Kidney (tissue), 14 donors: ENCODE measurements around the gene SORCS2. TPM values are rescaled to one million over a fixed set of nuclear protein-coding genes. Genes with fewer than 3 reads are reported as not detected.

Experiments used
- DNase-seq, 5 donors: peaks; one replicate each; pipeline ENCODE4 v3.0.0-alpha.2; 2013 to 2020
- FAIRE-seq: peaks from 2 replicates; lab custom pipeline; 2012; peaks lifted over from hg19 to GRCh38; lab: Jason Lieb, UNC
- H3K27ac ChIP-seq, 2 donors: one replicate each; pipeline ENCODE4 v1.7.0; 2013; ENCODE audit warnings: low read depth in 2 of 2, low read length in 2 of 2, inconsistent platforms in 1 of 2
- H3K27me3 ChIP-seq: one replicate; pipeline ENCODE4 v1.7.1; 2013; ENCODE audit warnings: low read length, inconsistent platforms; ENCODE audit not compliant: control insufficient read depth, insufficient read depth
- H3K36me3 ChIP-seq, 3 donors: one replicate each; pipeline versions ENCODE4 v1.7.0 to v1.7.1; 2013; ENCODE audit warnings: low read length in 3 of 3, control low read depth in 1 of 3, inconsistent platforms in 1 of 3; ENCODE audit not compliant: insufficient read depth in 3 of 3, control insufficient read depth in 2 of 3
- H3K4me1 ChIP-seq, 3 donors: one replicate each; pipeline versions ENCODE4 v1.7.0 to v1.7.1; 2013; ENCODE audit warnings: low read length in 3 of 3, inconsistent platforms in 1 of 3, low read depth in 1 of 3; ENCODE audit not compliant: control insufficient read depth in 2 of 3, insufficient read depth in 2 of 3
- H3K4me3 ChIP-seq, 3 donors: one replicate each; pipeline versions ENCODE4 v1.7.0 to v1.8.1; 2013; ENCODE audit warnings: low read length in 3 of 3, control low read depth in 1 of 3, inconsistent platforms in 1 of 3
- H3K9ac ChIP-seq, 3 donors: one replicate each; pipeline versions ENCODE4 v1.7.0 to v1.7.1; 2013; ENCODE audit warnings: low read length in 3 of 3, control low read depth in 1 of 3, inconsistent platforms in 1 of 3
- H3K9me3 ChIP-seq, 3 donors: one replicate each; pipeline versions ENCODE4 v1.7.0 to v1.7.1; 2013; ENCODE audit warnings: low read length in 3 of 3, control low read depth in 1 of 3, inconsistent platforms in 1 of 3; ENCODE audit not compliant: control insufficient read depth in 2 of 3, insufficient read depth in 1 of 3
- intact Hi-C: fragments of 100-400 bp; cut with DNase I; formaldehyde crosslinking; loops from one replicate; pipeline ENCODE4 v1.11.1; 2022
- polyA plus RNA-seq: library from polyadenylated mRNA; stranded (reverse); fragments of 350-450 nt; fragmentation: Illumina TruSeq; extraction: RNeasy Lipid Tissue Mini Kit (QIAGEN cat#74804); gene quantifications from one replicate; pipeline ENCODE4 v1.2.3, GENCODE V29; 2014; ENCODE audit warnings: low read depth, low replicate concordance; ENCODE audit not compliant: insufficient read depth
- total RNA-seq: library from RNA; stranded (reverse); fragmentation: NEBNext Ultra II Directional; extraction: Animal tissue kit (Norgen Biotek cat#: 25700); gene quantifications from one replicate; pipeline ENCODE4 v1.2.1, GENCODE V29; 2021
- TF ChIP-seq, protein P1 (sequence below): IDR thresholded peaks from 3 replicates; pipeline ENCODE4 v1.5.1; 2012; ENCODE audit warnings: mild to moderate bottlenecking, moderate library complexity, borderline replicate concordance; ENCODE audit not compliant: insufficient read depth; ENCODE audit errors: extremely low read depth
- donor health status: control.
- donor health status: control.
- donor health status: control.
- donor health status: control.
- donor health status: control.
- donor health status: DM: yes; HTN: yes; CAD: no.
- donor health status: Normal renal cell carcinoma (clear cell type).

The SORCS2 gene
- total and polyA plus RNA-seq, 2 donors from 2014 or later: 6.1 to 9.1 TPM

DNA sequence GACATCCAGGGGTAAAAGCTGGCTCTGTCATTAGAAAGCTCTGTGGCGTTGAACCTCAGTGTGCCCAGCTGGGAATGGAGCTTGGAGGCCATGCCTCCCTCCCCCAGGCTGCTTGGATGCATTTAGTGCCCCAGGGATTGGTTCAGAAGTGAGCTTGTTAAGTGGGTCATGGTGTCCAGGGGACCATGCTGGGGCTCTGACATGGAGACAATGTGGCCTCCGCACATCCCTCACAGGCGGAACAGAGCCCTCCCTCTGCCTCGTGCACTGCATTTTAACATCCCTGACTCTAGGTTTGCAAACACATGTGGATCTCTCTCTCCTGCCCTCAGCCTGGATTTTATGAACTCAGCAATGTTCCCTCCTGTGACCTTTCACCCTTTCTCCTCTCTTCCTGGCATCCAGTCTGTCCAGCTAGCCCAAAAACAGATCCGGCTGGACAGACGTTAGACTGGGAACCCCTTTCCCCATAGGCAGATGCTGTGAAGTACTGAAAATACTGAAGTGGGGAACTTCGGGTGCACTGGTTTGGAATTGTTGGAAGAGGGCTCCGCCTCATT is 81.5 kb downstream of the SORCS2 start:
- Histone ChIP-seq H3K9ac (no peak overlapping the region), H3K9me3 (no peaks in the 10 kb centered on the region), H3K36me3 (no peaks in the 10 kb centered on the region), H3K27me3 (no peaks in the 10 kb centered on the region), H3K4me1 (no peaks in the 10 kb centered on the region), H3K27ac (no peak overlapping the region), H3K4me3 (no peak overlapping the region)
- FAIRE-seq: no peak
- DNase-seq: no peak
- intact Hi-C loops: no loop called here
- TF ChIP-seq, protein P1, sequence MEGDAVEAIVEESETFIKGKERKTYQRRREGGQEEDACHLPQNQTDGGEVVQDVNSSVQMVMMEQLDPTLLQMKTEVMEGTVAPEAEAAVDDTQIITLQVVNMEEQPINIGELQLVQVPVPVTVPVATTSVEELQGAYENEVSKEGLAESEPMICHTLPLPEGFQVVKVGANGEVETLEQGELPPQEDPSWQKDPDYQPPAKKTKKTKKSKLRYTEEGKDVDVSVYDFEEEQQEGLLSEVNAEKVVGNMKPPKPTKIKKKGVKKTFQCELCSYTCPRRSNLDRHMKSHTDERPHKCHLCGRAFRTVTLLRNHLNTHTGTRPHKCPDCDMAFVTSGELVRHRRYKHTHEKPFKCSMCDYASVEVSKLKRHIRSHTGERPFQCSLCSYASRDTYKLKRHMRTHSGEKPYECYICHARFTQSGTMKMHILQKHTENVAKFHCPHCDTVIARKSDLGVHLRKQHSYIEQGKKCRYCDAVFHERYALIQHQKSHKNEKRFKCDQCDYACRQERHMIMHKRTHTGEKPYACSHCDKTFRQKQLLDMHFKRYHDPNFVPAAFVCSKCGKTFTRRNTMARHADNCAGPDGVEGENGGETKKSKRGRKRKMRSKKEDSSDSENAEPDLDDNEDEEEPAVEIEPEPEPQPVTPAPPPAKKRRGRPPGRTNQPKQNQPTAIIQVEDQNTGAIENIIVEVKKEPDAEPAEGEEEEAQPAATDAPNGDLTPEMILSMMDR: no peak

DNA sequence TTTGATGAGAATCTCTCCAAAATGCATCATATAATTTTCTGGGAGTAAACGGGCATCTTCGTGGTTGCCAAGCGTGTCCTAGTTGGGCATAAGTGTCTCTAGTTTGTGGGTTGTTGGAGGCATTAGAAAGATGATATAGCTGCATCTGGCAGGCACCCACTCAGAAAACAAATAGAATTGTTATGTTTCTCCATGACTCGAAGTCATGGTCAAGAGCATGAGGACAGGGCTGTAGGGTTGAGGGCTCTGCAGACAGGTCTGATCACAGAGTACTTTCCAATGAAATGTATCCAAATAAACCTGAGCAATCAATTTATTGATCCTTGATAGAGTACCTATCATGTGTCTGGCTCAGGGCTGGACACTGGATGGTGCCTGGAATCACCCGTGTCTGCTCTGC is 82.7 kb downstream of the SORCS2 start:
- Histone ChIP-seq H3K27me3 (no peaks in the 10 kb centered on the region), H3K4me3 (no peak overlapping the region), H3K9ac (no peak overlapping the region), H3K9me3 (no peaks in the 10 kb centered on the region), H3K4me1 (no peaks in the 10 kb centered on the region), H3K36me3 (no peaks in the 10 kb centered on the region), H3K27ac (no peak overlapping the region)
- DNase-seq (peak in 1 of 5 donors; percentile 32), FAIRE-seq (no peak)
- intact Hi-C loops: no loop called here
- TF ChIP-seq, protein P1: no peak

DNA sequence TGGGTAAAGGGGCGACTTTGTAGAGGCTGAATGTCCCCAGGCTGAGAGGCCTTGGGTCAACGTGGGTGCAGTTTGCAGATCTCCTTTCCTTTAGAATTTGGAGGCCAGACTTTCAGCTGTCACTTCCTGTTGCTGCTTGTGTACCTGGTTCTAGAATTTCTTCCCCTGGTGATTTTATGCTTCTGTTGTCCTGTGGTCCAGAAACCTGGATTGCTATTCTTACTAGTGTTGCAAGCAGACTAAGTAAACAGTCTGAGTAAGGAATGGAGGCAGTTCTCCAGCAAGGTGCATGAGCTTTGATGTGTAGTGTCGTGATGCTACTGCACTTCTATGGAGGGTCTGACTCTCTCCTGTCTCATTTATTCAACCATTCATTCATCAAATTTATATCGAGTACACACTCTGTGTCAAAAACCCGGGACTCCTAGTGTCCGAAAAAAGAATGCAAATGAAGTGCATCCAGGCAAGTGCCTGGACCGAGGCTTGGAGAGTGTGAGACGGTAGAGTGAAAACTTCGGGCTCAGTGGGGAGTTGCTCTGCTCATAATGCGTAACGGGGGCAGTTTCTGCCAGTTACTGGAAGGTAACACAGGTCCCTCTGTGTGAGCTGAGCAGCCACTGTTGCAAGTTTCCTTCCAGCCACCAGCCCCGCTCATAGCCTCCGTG is 83.3 kb downstream of the SORCS2 start:
- no peak for FAIRE-seq
- H3K9me3 ChIP-seq: no peaks in the 10 kb centered on the region
- H3K27me3 ChIP-seq: no peaks in the 10 kb centered on the region
- intact Hi-C loops: no loop called here
- H3K27ac ChIP-seq: no peak overlapping the region
- no peaks in the 10 kb centered on the region for H3K36me3 ChIP-seq
- no peaks in the 10 kb centered on the region for H3K4me1 ChIP-seq
- no peak overlapping the region for H3K9ac ChIP-seq
- TF ChIP-seq, protein P1: no peak
- peak in 1 of 5 donors; percentile 16 for DNase-seq
- no peak overlapping the region for H3K4me3 ChIP-seq

DNA sequence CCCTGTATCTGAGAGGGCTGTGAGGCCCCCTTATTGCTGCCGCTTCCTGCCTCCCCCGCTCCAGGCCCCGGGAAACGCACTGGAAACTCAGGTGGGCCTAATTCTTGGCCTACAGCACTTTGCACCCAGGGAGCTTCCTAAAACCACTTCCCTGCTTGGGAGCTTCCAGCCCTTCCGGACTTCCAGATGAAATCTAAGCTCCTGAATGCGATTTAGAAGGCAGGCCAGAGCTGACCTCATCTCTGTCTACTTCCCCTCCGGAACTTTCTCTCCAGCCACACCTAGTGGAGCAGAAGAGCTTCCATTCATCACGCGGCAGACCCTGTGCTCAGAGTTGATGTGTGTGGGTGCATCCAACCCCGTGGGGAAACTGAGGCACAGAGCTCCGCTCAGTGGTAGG is 84.2 kb downstream of the SORCS2 start:
- Histone ChIP-seq H3K4me3 (no peak overlapping the region), H3K27ac (peak overlapping the region in 1 of 2 donors; percentile 17), H3K27me3 (no peaks in the 10 kb centered on the region), H3K36me3 (no peaks in the 10 kb centered on the region), H3K9ac (no peak overlapping the region), H3K9me3 (no peaks in the 10 kb centered on the region), H3K4me1 (no peaks in the 10 kb centered on the region)
- intact Hi-C loops: no loop called here
- TF ChIP-seq, protein P1: no peak
- peak in 2 of 5 donors; percentile 51 to 59 for DNase-seq
- FAIRE-seq: no peak
